ENCODE results near the gene PTPRA.

GRCh38 chr20:2890742-2891141 is 17.5 kb downstream of the PTPRA start:
- TF ChIP-seq, protein P1, sequence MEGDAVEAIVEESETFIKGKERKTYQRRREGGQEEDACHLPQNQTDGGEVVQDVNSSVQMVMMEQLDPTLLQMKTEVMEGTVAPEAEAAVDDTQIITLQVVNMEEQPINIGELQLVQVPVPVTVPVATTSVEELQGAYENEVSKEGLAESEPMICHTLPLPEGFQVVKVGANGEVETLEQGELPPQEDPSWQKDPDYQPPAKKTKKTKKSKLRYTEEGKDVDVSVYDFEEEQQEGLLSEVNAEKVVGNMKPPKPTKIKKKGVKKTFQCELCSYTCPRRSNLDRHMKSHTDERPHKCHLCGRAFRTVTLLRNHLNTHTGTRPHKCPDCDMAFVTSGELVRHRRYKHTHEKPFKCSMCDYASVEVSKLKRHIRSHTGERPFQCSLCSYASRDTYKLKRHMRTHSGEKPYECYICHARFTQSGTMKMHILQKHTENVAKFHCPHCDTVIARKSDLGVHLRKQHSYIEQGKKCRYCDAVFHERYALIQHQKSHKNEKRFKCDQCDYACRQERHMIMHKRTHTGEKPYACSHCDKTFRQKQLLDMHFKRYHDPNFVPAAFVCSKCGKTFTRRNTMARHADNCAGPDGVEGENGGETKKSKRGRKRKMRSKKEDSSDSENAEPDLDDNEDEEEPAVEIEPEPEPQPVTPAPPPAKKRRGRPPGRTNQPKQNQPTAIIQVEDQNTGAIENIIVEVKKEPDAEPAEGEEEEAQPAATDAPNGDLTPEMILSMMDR (conservative IDR thresholded peaks at IDR 0.05; ENCODE audit: low read depth, low read length), result no peak
- TF ChIP-seq EZH2 (IDR thresholded peaks at IDR 0.05; ENCODE audit: borderline replicate concordance, low read depth, low read length, poor library complexity, severe bottlenecking), result no peak
